ENCODE data around the gene SARS2.

- no peak for TF ChIP-seq CTCF (IDR thresholded peaks at IDR 0.05; ENCODE audit: low read depth, low read length, missing input control)
- TF ChIP-seq ZBTB33 (IDR thresholded peaks at IDR 0.05) = no peak
- no peak for TF ChIP-seq RXRA (IDR thresholded peaks at IDR 0.05)
- no peak for TF ChIP-seq GABPA (IDR thresholded peaks at IDR 0.05 in 1 of 2, conservative IDR thresholded peaks at IDR 0.05 in 1 of 2)
- TF ChIP-seq RAD21 (IDR thresholded peaks at IDR 0.05) = no peak
- no peak for TF ChIP-seq SP1 (IDR thresholded peaks at IDR 0.05)
- no peak for TF ChIP-seq REST (IDR thresholded peaks at IDR 0.05)
- TF ChIP-seq MAX (IDR thresholded peaks at IDR 0.05) = no peak
- no peak for TF ChIP-seq TAF1 (conservative IDR thresholded peaks at IDR 0.05)
- no peak for TF ChIP-seq FOXA1 (IDR thresholded peaks at IDR 0.05)
- TF ChIP-seq YY1 (IDR thresholded peaks at IDR 0.05) = no peak
- TF ChIP-seq EGR1 (IDR thresholded peaks at IDR 0.05; ENCODE audit: low read depth in 2 of 2) = no peak
- no peak for TF ChIP-seq JUND (IDR thresholded peaks at IDR 0.05)
Observed at GRCh38 chr19:38941979-38942378, 11.4 kb upstream of the SARS2 start.
